IMR-90 (cell line): ENCODE measurements around the gene RLF.

ENCODE experiments used
- BHLHE40 ChIP-seq: fragments of 150-350 bp; IDR thresholded peaks from 2 replicates; pipeline ENCODE4 v1.6.1; 2016; ENCODE audit warnings: mild to moderate bottlenecking, low read depth, low read length
- CHD1 ChIP-seq: IDR thresholded peaks from 2 replicates; pipeline ENCODE4 v1.6.1; 2012; ENCODE audit warnings: low read depth, low read length, improper control_type of control experiment
- FOS ChIP-seq: fragments of 150-350 bp; IDR thresholded peaks from 2 replicates; pipeline ENCODE4 v1.6.1; 2016; ENCODE audit warnings: low read depth, low read length
- MAFK ChIP-seq: IDR thresholded peaks from 2 replicates; pipeline ENCODE4 v1.6.1; 2012; ENCODE audit warnings: low read depth, low read length, improper control_type of control experiment
- MAZ ChIP-seq: IDR thresholded peaks from 2 replicates; pipeline ENCODE4 v1.6.1; 2012; ENCODE audit warnings: low read depth, mild to moderate bottlenecking, low read length, improper control_type of control experiment, moderate library complexity, borderline replicate concordance
- MXI1 ChIP-seq: IDR thresholded peaks from 2 replicates; pipeline ENCODE4 v1.6.1; 2012; ENCODE audit warnings: low read depth, mild to moderate bottlenecking, low read length, moderate library complexity, borderline replicate concordance
- POLR2A ChIP-seq: IDR thresholded peaks from 2 replicates; pipeline ENCODE4 v1.6.1; 2012; ENCODE audit warnings: mild to moderate bottlenecking, low read depth, low read length
- RAD21 ChIP-seq: IDR thresholded peaks from 2 replicates; pipeline ENCODE4 v1.6.1; 2012; ENCODE audit warnings: low read length, improper control_type of control experiment
- RFX5 ChIP-seq: IDR thresholded peaks from 2 replicates; pipeline ENCODE4 v1.8.0; 2012; ENCODE audit warnings: low read depth, mild to moderate bottlenecking, low read length, moderate library complexity
- SMC3 ChIP-seq: fragments of 150-350 bp; IDR thresholded peaks from 2 replicates; pipeline ENCODE4 v1.6.1; 2016; ENCODE audit warnings: low read depth, mild to moderate bottlenecking, antibody characterized with exemption, low read length, moderate library complexity
- TF ChIP-seq, protein P1 (sequence below): conservative IDR thresholded peaks from 2 replicates; pipeline ENCODE4 v1.5.1; 2012; ENCODE audit warnings: mild to moderate bottlenecking, low read depth, low read length, improper control_type of control experiment
- TF ChIP-seq, protein P2 (sequence below): fragments of 150-350 bp; IDR thresholded peaks from 2 replicates; pipeline ENCODE4 v1.6.1; 2017; ENCODE audit warnings: mild to moderate bottlenecking, antibody characterized with exemption, low read length, low read depth

DNA sequence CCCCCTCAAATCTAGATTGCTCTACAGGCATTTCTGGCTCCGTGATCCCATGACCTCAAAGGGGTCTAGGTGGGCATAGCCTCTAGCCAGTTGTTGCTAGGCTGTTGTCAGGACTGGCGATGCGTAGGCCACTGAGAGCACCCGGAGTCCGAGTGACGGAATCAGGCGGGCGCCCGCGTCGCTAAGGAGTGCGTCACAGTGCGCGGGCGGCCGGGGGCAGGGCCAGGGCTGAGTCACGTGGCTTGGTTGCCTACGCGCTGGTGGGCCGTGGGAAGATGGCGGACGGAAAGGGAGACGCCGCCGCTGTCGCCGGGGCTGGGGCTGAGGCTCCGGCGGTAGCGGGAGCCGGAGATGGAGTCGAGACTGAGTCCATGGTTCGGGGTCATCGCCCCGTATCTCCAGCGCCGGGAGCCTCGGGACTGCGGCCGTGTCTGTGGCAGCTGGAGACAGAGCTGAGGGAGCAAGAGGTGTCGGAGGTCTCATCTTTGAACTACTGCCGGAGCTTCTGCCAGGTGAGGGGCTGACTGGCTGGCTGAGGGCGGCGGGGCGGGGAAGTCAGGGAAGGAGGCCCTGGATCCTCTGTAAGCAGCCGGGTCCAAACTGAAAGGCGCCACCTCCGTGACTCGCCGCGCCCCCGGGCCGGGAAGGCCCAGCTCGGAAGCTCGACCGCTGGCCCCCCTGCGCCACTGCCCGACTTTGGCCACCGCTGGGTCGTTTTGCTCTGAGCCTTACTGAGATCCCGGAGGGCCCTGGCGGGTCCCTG, at the start of gene RLF:
- TF ChIP-seq, protein P1, sequence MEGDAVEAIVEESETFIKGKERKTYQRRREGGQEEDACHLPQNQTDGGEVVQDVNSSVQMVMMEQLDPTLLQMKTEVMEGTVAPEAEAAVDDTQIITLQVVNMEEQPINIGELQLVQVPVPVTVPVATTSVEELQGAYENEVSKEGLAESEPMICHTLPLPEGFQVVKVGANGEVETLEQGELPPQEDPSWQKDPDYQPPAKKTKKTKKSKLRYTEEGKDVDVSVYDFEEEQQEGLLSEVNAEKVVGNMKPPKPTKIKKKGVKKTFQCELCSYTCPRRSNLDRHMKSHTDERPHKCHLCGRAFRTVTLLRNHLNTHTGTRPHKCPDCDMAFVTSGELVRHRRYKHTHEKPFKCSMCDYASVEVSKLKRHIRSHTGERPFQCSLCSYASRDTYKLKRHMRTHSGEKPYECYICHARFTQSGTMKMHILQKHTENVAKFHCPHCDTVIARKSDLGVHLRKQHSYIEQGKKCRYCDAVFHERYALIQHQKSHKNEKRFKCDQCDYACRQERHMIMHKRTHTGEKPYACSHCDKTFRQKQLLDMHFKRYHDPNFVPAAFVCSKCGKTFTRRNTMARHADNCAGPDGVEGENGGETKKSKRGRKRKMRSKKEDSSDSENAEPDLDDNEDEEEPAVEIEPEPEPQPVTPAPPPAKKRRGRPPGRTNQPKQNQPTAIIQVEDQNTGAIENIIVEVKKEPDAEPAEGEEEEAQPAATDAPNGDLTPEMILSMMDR = no peak
- peak; percentile 99 for TF ChIP-seq POLR2A
- TF ChIP-seq RAD21 = no peak
- TF ChIP-seq BHLHE40 = peak; percentile 80
- TF ChIP-seq SMC3 = no peak
- peak; percentile 67; the same call in 1 of the 2 replicates for TF ChIP-seq RFX5
- TF ChIP-seq MAZ = peak; percentile 86
- 0 out of 2 replicates have a peak, but pooled peaks have one; percentile 33 for TF ChIP-seq MXI1
- TF ChIP-seq, protein P2, sequence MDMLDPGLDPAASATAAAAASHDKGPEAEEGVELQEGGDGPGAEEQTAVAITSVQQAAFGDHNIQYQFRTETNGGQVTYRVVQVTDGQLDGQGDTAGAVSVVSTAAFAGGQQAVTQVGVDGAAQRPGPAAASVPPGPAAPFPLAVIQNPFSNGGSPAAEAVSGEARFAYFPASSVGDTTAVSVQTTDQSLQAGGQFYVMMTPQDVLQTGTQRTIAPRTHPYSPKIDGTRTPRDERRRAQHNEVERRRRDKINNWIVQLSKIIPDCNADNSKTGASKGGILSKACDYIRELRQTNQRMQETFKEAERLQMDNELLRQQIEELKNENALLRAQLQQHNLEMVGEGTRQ = peak; percentile 95
- TF ChIP-seq FOS = peak; percentile 68; the same call in 1 of the 2 replicates
- TF ChIP-seq CHD1 = peak; percentile 70
- TF ChIP-seq MAFK = no peak
